Measurements from ENCODE around the gene LRRC28. TPM values are rescaled to one million over a fixed set of nuclear protein-coding genes. Genes with fewer than 3 reads are reported as not detected.

The LRRC28 gene
- total and polyA plus RNA-seq, 2 donors (not counting 1 experiment from before 2014, with no cell fraction given), result 13.3 to 31.8 TPM

- Mint-ChIP-seq H3K27me3 (no peaks in the 10 kb centered on the region), H3K27ac (peak overlapping the region; percentile 50), H3K9me3 (ENCODE audit: insufficient read depth) (no peaks in the 10 kb centered on the region), H3K4me3 (peak overlapping the region; percentile 44), H3K4me1 (peaks cover 61% of the 10 kb centered on the region)
- Histone ChIP-seq H3K9ac (ENCODE audit: low read length) (peak overlapping the region; percentile 12), H3K4me3 (ENCODE audit: control extremely low read depth in 1 of 5, extremely low read depth in 1 of 5, insufficient read depth in 1 of 5, low read depth in 2 of 5, low read length in 4 of 5) (peak overlapping the region in 1 of 5 experiments; percentile 12), H3K36me3 (replicated peaks in 1 of 2; ENCODE audit: control extremely low read depth in 1 of 2, control insufficient read depth in 1 of 2, extremely low read depth in 1 of 2, insufficient read depth in 2 of 2, low read length in 1 of 2) (no peaks in the 10 kb centered on the region), H3K9me3 (ENCODE audit: control extremely low read depth in 1 of 3, control insufficient read depth in 2 of 3, insufficient read depth in 1 of 3, low read length in 2 of 3) (peaks cover 0 to 7% (median 0%) of the 10 kb centered on the region in 3 donors), H3K79me2 (ENCODE audit: control insufficient read depth, insufficient read depth, low read length) (peaks cover 2% of the 10 kb centered on the region), H3K27ac (ENCODE audit: low read length in 2 of 2) (peak overlapping the region in 1 of 2 donors; percentile 12), H4K20me1 (ENCODE audit: control insufficient read depth, insufficient read depth, low read length, poor library complexity, severe bottlenecking) (no peaks in the 10 kb centered on the region), H3K27me3 (replicated peaks in 1 of 4; ENCODE audit: control extremely low read depth in 1 of 4, control insufficient read depth in 3 of 4, insufficient read depth in 4 of 4, low read length in 3 of 4) (no peaks in the 10 kb centered on the region), H3K4me2 (replicated peaks; ENCODE audit: low read depth, low read length, poor library complexity, severe bottlenecking) (peak overlapping the region; percentile 66), H2AFZ (ENCODE audit: insufficient read depth, low read depth, low read length, poor library complexity, severe bottlenecking) (peak overlapping the region; percentile 58), H3K4me1 (ENCODE audit: control insufficient read depth in 2 of 2, insufficient read depth in 2 of 2, low read length in 2 of 2) (peaks cover 49 to 61% of the 10 kb centered on the region in 2 donors)
- CTCF ChIA-PET, result interaction anchor here (1.6 kb wide), 1 partner anchor 269 kb away, joined by 6 read pairs; no protein-coding TSS in a partner anchor
- POLR2A ChIA-PET, result interaction anchor here (0.6 kb wide), 1 partner anchor 38 kb away, joined by 3 read pairs; no protein-coding TSS in a partner anchor
- intact Hi-C loops (cut with micrococcal nuclease), result loop anchor here (10.0 kb wide), 1 partner anchor 70 kb away; no protein-coding TSS in a partner anchor
- no peak for TF ChIP-seq EZH2 (IDR thresholded peaks at IDR 0.05; ENCODE audit: borderline replicate concordance, insufficient read depth, low read depth, low read length, poor library complexity, severe bottlenecking)
- TF ChIP-seq, protein P1, sequence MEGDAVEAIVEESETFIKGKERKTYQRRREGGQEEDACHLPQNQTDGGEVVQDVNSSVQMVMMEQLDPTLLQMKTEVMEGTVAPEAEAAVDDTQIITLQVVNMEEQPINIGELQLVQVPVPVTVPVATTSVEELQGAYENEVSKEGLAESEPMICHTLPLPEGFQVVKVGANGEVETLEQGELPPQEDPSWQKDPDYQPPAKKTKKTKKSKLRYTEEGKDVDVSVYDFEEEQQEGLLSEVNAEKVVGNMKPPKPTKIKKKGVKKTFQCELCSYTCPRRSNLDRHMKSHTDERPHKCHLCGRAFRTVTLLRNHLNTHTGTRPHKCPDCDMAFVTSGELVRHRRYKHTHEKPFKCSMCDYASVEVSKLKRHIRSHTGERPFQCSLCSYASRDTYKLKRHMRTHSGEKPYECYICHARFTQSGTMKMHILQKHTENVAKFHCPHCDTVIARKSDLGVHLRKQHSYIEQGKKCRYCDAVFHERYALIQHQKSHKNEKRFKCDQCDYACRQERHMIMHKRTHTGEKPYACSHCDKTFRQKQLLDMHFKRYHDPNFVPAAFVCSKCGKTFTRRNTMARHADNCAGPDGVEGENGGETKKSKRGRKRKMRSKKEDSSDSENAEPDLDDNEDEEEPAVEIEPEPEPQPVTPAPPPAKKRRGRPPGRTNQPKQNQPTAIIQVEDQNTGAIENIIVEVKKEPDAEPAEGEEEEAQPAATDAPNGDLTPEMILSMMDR (IDR thresholded peaks at IDR 0.05), result no peak
- ATAC-seq (ENCODE audit: low read depth) (peak; percentile 40), DNase-seq (peak; percentile 44)
- 29% methylated on average over 18 of the region's 20 CpGs for WGBS (ENCODE audit: insufficient coverage)
Observed at GRCh38 chr15:99435113-99435695, 183.9 kb downstream of the LRRC28 start.

DNA sequence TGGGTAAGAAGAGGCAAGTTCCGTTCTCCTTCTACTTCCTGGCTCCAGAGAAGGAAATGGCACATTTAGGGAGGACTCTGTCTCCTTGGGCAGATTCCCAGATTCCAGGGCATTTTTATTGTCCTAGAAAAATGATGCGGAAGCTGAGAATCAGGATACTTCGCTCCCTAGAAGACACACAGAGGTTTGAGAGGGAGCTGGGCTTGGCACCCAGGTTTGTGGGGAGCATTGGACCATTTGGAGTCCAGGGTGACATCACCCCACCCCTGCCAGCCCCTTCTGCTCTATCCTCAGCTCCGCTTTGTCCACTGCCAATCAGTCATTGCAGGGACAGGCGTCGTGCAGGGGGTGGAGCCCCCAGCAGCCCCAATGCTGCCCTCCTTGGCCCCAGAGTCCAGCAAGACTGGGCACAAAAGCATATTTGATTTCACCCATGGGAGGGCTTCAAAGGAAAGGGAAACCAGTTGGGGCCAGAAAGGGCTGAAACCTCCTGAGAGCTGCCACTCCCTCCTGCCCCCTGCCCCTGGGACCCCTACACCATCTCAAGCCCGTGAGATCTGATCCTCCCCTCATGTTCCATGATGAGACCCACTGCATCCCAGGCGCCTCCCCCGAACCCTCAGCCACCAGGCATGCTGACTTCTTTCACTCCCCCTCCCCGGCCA, 184.7 kb downstream of the LRRC28 start:
- peaks cover 58% of the 10 kb centered on the region for H3K4me1 Mint-ChIP-seq
- Histone ChIP-seq H3K27ac (ENCODE audit: low read length in 2 of 2) (no peak overlapping the region), H3K27me3 (replicated peaks in 1 of 4; ENCODE audit: control extremely low read depth in 1 of 4, control insufficient read depth in 3 of 4, insufficient read depth in 4 of 4, low read length in 3 of 4) (no peaks in the 10 kb centered on the region), H4K20me1 (ENCODE audit: control insufficient read depth, insufficient read depth, low read length, poor library complexity, severe bottlenecking) (no peaks in the 10 kb centered on the region), H3K9ac (ENCODE audit: low read length) (no peak overlapping the region), H3K4me2 (replicated peaks; ENCODE audit: low read depth, low read length, poor library complexity, severe bottlenecking) (peak overlapping the region; percentile 66), H3K36me3 (replicated peaks in 1 of 2; ENCODE audit: control extremely low read depth in 1 of 2, control insufficient read depth in 1 of 2, extremely low read depth in 1 of 2, insufficient read depth in 2 of 2, low read length in 1 of 2) (no peaks in the 10 kb centered on the region), H3K9me3 (ENCODE audit: control extremely low read depth in 1 of 3, control insufficient read depth in 2 of 3, insufficient read depth in 1 of 3, low read length in 2 of 3) (peaks cover 0 to 7% (median 0%) of the 10 kb centered on the region in 3 donors), H3K4me3 (ENCODE audit: control extremely low read depth in 1 of 5, extremely low read depth in 1 of 5, insufficient read depth in 1 of 5, low read depth in 2 of 5, low read length in 4 of 5) (no peak overlapping the region), H2AFZ (ENCODE audit: insufficient read depth, low read depth, low read length, poor library complexity, severe bottlenecking) (no peak overlapping the region), H3K79me2 (ENCODE audit: control insufficient read depth, insufficient read depth, low read length) (peaks cover 2% of the 10 kb centered on the region), H3K4me1 (ENCODE audit: control insufficient read depth in 2 of 2, insufficient read depth in 2 of 2, low read length in 2 of 2) (peaks cover 46 to 57% of the 10 kb centered on the region in 2 donors)
- ATAC-seq (ENCODE audit: low read depth), result no peak
- TF ChIP-seq EZH2 (IDR thresholded peaks at IDR 0.05; ENCODE audit: borderline replicate concordance, insufficient read depth, low read depth, low read length, poor library complexity, severe bottlenecking), result no peak
- TF ChIP-seq, protein P1 (IDR thresholded peaks at IDR 0.05), result no peak
- no peak for DNase-seq
- peak overlapping the region; percentile 44 for H3K4me3 Mint-ChIP-seq
- ChIA-PET CTCF (interaction anchor here (1.6 kb wide), 1 partner anchor 268 kb away, joined by 6 read pairs; no protein-coding TSS in a partner anchor), POLR2A (no interaction called here)
- no peaks in the 10 kb centered on the region for H3K27me3 Mint-ChIP-seq
- intact Hi-C loops (cut with micrococcal nuclease), result loop anchor here (10.0 kb wide), 1 partner anchor 71 kb away; no protein-coding TSS in a partner anchor
- WGBS (ENCODE audit: insufficient coverage), result 88% methylated on average over 8 of the region's 10 CpGs
- peak overlapping the region; percentile 50 for H3K27ac Mint-ChIP-seq
- H3K9me3 Mint-ChIP-seq (ENCODE audit: insufficient read depth), result no peaks in the 10 kb centered on the region
